ENCODE results near the gene GPR108. TPM values are rescaled to one million over a fixed set of nuclear protein-coding genes. Genes with fewer than 3 reads are reported as not detected.

The GPR108 gene
- total RNA-seq: 10 to 100 TPM; 35.4 to 75.0 (median 56.0) TPM
- 100 to 1,000 TPM in 1 of 3 donors, 10 to 100 TPM in 2; 66.9 to 102 (median 91.8) TPM for polyA plus RNA-seq
- long read RNA-seq, donor 1, partial matches to known transcripts: 5 of 7 reads
- long read RNA-seq, donor 1, other reads (novel, unspliced or antisense): 0 of 7 reads
- long read RNA-seq, donor 2, partial matches to known transcripts: 5 of 12 reads
- long read RNA-seq, donor 2, other reads (novel, unspliced or antisense): 0 of 12 reads

GRCh38 chr19:6737284-6737872, at the start of gene GPR108:
TSS of gene GPR108 (minus strand) at chr19:6737580. CDS start at chr19:6737576, 4 bp downstream.
- TF ChIP-seq POLR2A (IDR thresholded peaks at IDR 0.05) (peak in 1 of 3 donors; percentile 7), CTCF (IDR thresholded peaks at IDR 0.05 in 8 of 11, conservative IDR thresholded peaks at IDR 0.05 in 3 of 11) (peak in 1 of 11 experiments; percentile 34), POLR2AphosphoS5 (IDR thresholded peaks at IDR 0.05) (peak; percentile 60 to 89 (median 85))
- no peaks in the 10 kb centered on the region for H3K9me3 ChIP-seq
- peaks cover 0 to 34% (median 15%) of the 10 kb centered on the region in 6 donors for H3K36me3 ChIP-seq
- peaks cover 20 to 79% (median 63%) of the 10 kb centered on the region in 6 donors for H3K4me1 ChIP-seq
- 0 to 1% (median 1%) methylated on average over 21 to 55 of the region's 55 CpGs for WGBS, 5 donors
- intact Hi-C loops (cut with DNase I; ENCODE audit: low total_unique reads): loop anchor here (5.0 kb wide), 1 partner anchor 125 kb away; no protein-coding TSS in a partner anchor
- peak; percentile 100 for DNase-seq
- peaks cover 0 to 15% (median 0%) of the 10 kb centered on the region in 7 donors for H3K27me3 ChIP-seq (replicated peaks in 1 of 7)
- peak within 1 kb of the TSS; percentile 64 to 90 (median 84) for H3K4me3 ChIP-seq
- peak within 1 kb of the TSS; percentile 91 to 99 (median 98) for H3K27ac ChIP-seq

- WGBS, 5 donors: 64 to 86% (median 81%) methylated on average over 4 of the region's 4 CpGs
- peaks cover 0 to 76% (median 7%) of the 10 kb centered on the region in 6 donors for H3K36me3 ChIP-seq
- no peak for DNase-seq
- TF ChIP-seq CTCF (IDR thresholded peaks at IDR 0.05 in 8 of 11, conservative IDR thresholded peaks at IDR 0.05 in 3 of 11) (no peak), POLR2AphosphoS5 (IDR thresholded peaks at IDR 0.05) (no peak), POLR2A (IDR thresholded peaks at IDR 0.05) (no peak)
- no peaks in the 10 kb centered on the region for H3K9me3 ChIP-seq
- no peak overlapping the region for H3K27ac ChIP-seq
- intact Hi-C loops (cut with DNase I; ENCODE audit: low total_unique reads): no loop called here
- H3K4me1 ChIP-seq: peaks cover 6 to 77% (median 41%) of the 10 kb centered on the region in 6 donors
- H3K27me3 ChIP-seq (replicated peaks in 1 of 7): no peaks in the 10 kb centered on the region
- no peak overlapping the region for H3K4me3 ChIP-seq
Observed at GRCh38 chr19:6779206-6779605, 41.8 kb upstream of the GPR108 start.

GRCh38 chr19:6778386-6778785, 41.0 kb upstream of the GPR108 start:
- peaks cover 6 to 78% (median 39%) of the 10 kb centered on the region in 6 donors for H3K4me1 ChIP-seq

More at GRCh38 chr19:6778386-6778785, 41.0 kb upstream of the GPR108 start:
- intact Hi-C loops (cut with DNase I; ENCODE audit: low total_unique reads): no loop called here
- no peaks in the 10 kb centered on the region for H3K9me3 ChIP-seq
- 55 to 62% (median 60%) methylated on average over 4 of the region's 4 CpGs for WGBS, 5 donors
- peaks cover 0 to 68% (median 6%) of the 10 kb centered on the region in 6 donors for H3K36me3 ChIP-seq
- no peak for DNase-seq
- H3K4me3 ChIP-seq: no peak overlapping the region
- peak overlapping the region in 4 of 8 donors; percentile 23 to 69 (median 38) for H3K27ac ChIP-seq
- no peaks in the 10 kb centered on the region for H3K27me3 ChIP-seq (replicated peaks in 1 of 7)
- TF ChIP-seq CTCF (IDR thresholded peaks at IDR 0.05 in 8 of 11, conservative IDR thresholded peaks at IDR 0.05 in 3 of 11): no peak
- no peak for TF ChIP-seq POLR2A (IDR thresholded peaks at IDR 0.05)
- no peak for TF ChIP-seq POLR2AphosphoS5 (IDR thresholded peaks at IDR 0.05)

All from spleen (tissue), 13 donors.